PC-9 (cell line): ENCODE data around the gene POU3F1.

Experiments
- EZH2 ChIP-seq: fragments of 200-600 bp; sonication (generic); IDR thresholded peaks from 2 replicates; pipeline ENCODE4 v1.8.0; 2017; ENCODE audit warnings: antibody characterized with exemption, low read depth
- TF ChIP-seq, protein P1 (sequence below): fragments of 200-600 bp; sonication (generic); conservative IDR thresholded peaks from 2 replicates; pipeline ENCODE4 v1.6.1; 2017; ENCODE audit warnings: mixed run types, antibody characterized with exemption, mild to moderate bottlenecking, moderate library complexity

DNA sequence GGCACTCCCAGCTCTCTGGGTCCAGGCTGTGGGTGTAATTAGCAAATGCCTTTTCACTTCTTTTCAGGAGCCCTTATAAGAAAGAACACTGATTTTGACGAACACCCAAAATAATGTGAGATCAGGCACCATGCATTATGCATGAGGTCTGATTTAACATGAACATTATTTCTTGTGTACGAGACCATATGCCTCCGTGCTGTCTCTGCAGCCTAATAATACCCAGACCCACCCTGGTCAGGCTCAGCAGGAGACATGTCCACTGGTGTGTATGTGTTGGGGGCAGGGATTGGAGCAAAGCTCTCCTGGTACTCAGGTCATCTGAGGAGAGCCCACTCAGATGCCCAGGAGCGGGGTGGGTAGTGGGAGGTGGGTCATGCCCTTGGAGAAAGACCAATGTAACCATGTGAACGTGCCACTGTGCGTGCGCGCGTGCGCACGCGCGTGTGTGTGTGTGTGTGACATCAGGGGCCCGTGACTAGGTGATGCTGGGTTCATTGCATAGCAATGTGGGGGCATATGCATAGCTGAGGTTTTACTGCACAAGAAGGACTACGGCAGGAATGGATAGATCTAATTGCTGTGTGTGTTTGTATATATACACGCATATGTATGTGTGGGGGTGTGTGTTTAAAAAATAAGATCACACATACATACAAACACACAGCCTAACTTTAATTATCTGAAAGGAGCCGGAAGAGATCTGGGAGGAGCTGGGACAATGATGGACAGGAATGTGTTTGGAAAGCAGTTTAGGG, 7.1 kb downstream of the POU3F1 start:
- TF ChIP-seq, protein P1, sequence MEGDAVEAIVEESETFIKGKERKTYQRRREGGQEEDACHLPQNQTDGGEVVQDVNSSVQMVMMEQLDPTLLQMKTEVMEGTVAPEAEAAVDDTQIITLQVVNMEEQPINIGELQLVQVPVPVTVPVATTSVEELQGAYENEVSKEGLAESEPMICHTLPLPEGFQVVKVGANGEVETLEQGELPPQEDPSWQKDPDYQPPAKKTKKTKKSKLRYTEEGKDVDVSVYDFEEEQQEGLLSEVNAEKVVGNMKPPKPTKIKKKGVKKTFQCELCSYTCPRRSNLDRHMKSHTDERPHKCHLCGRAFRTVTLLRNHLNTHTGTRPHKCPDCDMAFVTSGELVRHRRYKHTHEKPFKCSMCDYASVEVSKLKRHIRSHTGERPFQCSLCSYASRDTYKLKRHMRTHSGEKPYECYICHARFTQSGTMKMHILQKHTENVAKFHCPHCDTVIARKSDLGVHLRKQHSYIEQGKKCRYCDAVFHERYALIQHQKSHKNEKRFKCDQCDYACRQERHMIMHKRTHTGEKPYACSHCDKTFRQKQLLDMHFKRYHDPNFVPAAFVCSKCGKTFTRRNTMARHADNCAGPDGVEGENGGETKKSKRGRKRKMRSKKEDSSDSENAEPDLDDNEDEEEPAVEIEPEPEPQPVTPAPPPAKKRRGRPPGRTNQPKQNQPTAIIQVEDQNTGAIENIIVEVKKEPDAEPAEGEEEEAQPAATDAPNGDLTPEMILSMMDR, result no peak
- no peak for TF ChIP-seq EZH2
